HEK293 (cell line): ENCODE data around the gene SLC35G1.

Source experiments
- CTCF ChIA-PET: fragments of 350-600 bp; formaldehyde crosslinking; extraction: SDS; loops from one replicate; lab custom pipeline; 2021; ENCODE audit warnings: antibody characterized with exemption; lab: Yijun Ruan, JAX
- POLR2A ChIA-PET: fragments of 300-600 bp; formaldehyde crosslinking; extraction: SDS; loops from one replicate; lab custom pipeline; 2020; ENCODE audit warnings: antibody characterized with exemption, inconsistent platforms; lab: Yijun Ruan, JAX
- H3K27ac ChIP-seq: fragments of 200-500 bp; sonication (Bioruptor generic); 2 replicates; pipeline ENCODE4 v1.5.1; 2014; ENCODE audit warnings: low read depth, low read length, control low read depth, inconsistent platforms; ENCODE audit errors: extremely low read depth
- H3K36me3 ChIP-seq, 2 experiments: fragments of 200-500 bp in 1 of 2; sonication (Bioruptor generic) in 1 of 2; 1 replicate in 1 of 2; 2 replicates in 1 of 2; pipeline ENCODE4 v1.5.1; 2014 to 2017; ENCODE audit warnings: inconsistent platforms in 2 of 2, low read length in 2 of 2; ENCODE audit not compliant: control insufficient read depth in 2 of 2, insufficient read depth in 1 of 2
- H3K4me1 ChIP-seq: fragments of 200-500 bp; sonication (Bioruptor generic); 2 replicates; pipeline ENCODE4 v1.5.1; 2014; ENCODE audit warnings: mild to moderate bottlenecking, low read length, inconsistent platforms; ENCODE audit not compliant: control insufficient read depth, insufficient read depth
- H3K4me3 ChIP-seq: 2 replicates; pipeline ENCODE4 v1.5.1; 2011; ENCODE audit warnings: low read depth, mild to moderate bottlenecking, control low read depth, low read length, moderate library complexity
- H3K9me3 ChIP-seq: fragments of 200-500 bp; sonication (Bioruptor generic); 2 replicates; pipeline ENCODE4 v1.5.1; 2014; ENCODE audit warnings: low read depth, low read length, inconsistent platforms; ENCODE audit not compliant: control insufficient read depth, insufficient read depth
- GLIS1 ChIP-seq: fragments of 450-650 bp; formaldehyde crosslinking; IDR thresholded peaks from 2 replicates; pipeline ENCODE4 v1.5.1; 2016; ENCODE audit warnings: missing biosample characterization, missing genetic modification characterization
- GLIS2 ChIP-seq: fragments of 450-650 bp; formaldehyde crosslinking; IDR thresholded peaks from 2 replicates; pipeline ENCODE4 v1.5.1; 2016; ENCODE audit warnings: missing biosample characterization, missing genetic modification characterization
- HIC1 ChIP-seq: fragments of 450-650 bp; formaldehyde crosslinking; IDR thresholded peaks from 2 replicates; pipeline ENCODE4 v1.5.1; 2016; ENCODE audit warnings: missing biosample characterization, missing genetic modification characterization
- PBX3 ChIP-seq: sonication (generic); formaldehyde crosslinking; IDR thresholded peaks from 2 replicates; pipeline ENCODE4 v1.8.1; 2022; ENCODE audit warnings: mild to moderate bottlenecking, moderate library complexity, missing genetic modification reagents
- PRDM1 ChIP-seq: fragments of 450-650 bp; formaldehyde crosslinking; IDR thresholded peaks from 2 replicates; pipeline ENCODE4; 2016; ENCODE audit warnings: missing biosample characterization, missing genetic modification characterization
- PRDM10 ChIP-seq: fragments of 450-650 bp; formaldehyde crosslinking; IDR thresholded peaks from 2 replicates; pipeline ENCODE4 v1.5.1; 2016; ENCODE audit warnings: missing biosample characterization, missing genetic modification characterization
- SALL2 ChIP-seq: fragments of 450-650 bp; formaldehyde crosslinking; IDR thresholded peaks from 2 replicates; pipeline ENCODE4 v1.5.0; 2017; ENCODE audit warnings: missing biosample characterization, mild to moderate bottlenecking, missing genetic modification characterization, borderline replicate concordance
- ZFP3 ChIP-seq: fragments of 450-650 bp; formaldehyde crosslinking; IDR thresholded peaks from 2 replicates; pipeline ENCODE4 v1.5.1; 2016; ENCODE audit warnings: low read depth, missing biosample characterization, missing genetic modification characterization
- ZFP37 ChIP-seq: fragments of 450-650 bp; formaldehyde crosslinking; IDR thresholded peaks from 2 replicates; pipeline ENCODE4 v1.5.1; 2016; ENCODE audit warnings: missing biosample characterization, missing genetic modification characterization
- ZFP69B ChIP-seq: fragments of 450-650 bp; formaldehyde crosslinking; IDR thresholded peaks from 2 replicates; pipeline ENCODE4 v1.5.1; 2016; ENCODE audit warnings: missing biosample characterization, missing genetic modification characterization
- ZNF133 ChIP-seq: fragments of 450-650 bp; formaldehyde crosslinking; IDR thresholded peaks from 2 replicates; pipeline ENCODE4 v1.5.1; 2016; ENCODE audit warnings: missing biosample characterization, missing genetic modification characterization
- ZNF175 ChIP-seq: fragments of 450-650 bp; formaldehyde crosslinking; IDR thresholded peaks from 2 replicates; pipeline ENCODE4 v1.5.1; 2016; ENCODE audit warnings: missing biosample characterization, missing genetic modification characterization
- ZNF211 ChIP-seq: fragments of 450-650 bp; formaldehyde crosslinking; IDR thresholded peaks from 2 replicates; pipeline ENCODE4 v1.5.1; 2016; ENCODE audit warnings: low read depth, missing biosample characterization, missing genetic modification characterization
- ZNF223 ChIP-seq: fragments of 450-650 bp; formaldehyde crosslinking; IDR thresholded peaks from 2 replicates; pipeline ENCODE4 v1.5.1; 2016; ENCODE audit warnings: missing biosample characterization, missing genetic modification characterization
- ZNF248 ChIP-seq: fragments of 450-650 bp; formaldehyde crosslinking; IDR thresholded peaks from 2 replicates; pipeline ENCODE4 v1.5.1; 2017; ENCODE audit warnings: missing biosample characterization, missing genetic modification characterization
- ZNF514 ChIP-seq: fragments of 450-650 bp; formaldehyde crosslinking; IDR thresholded peaks from 2 replicates; pipeline ENCODE4 v1.5.1; 2016; ENCODE audit warnings: missing biosample characterization, missing genetic modification characterization
- ZNF558 ChIP-seq: fragments of 450-650 bp; formaldehyde crosslinking; IDR thresholded peaks from 2 replicates; pipeline ENCODE4 v1.5.1; 2016; ENCODE audit warnings: missing biosample characterization, missing genetic modification characterization

Gene SLC35G1

GRCh38 chr10:93894516-93895378 lies 969 bp downstream of the SLC35G1 start:
- H3K27ac ChIP-seq, result peak overlapping the region; percentile 81; the same call in 1 of the 2 replicates
- CTCF ChIA-PET, result interaction anchor here (0.6 to 2.4 kb wide), 5 partner anchors 21 to 149 kb away, joined by 3 to 11 read pairs (median 3); no protein-coding TSS in a partner anchor

GRCh38 chr10:93897070-93897780 lies 3.4 kb downstream of the SLC35G1 start:
- Histone ChIP-seq H3K27ac (no peak overlapping the region), H3K9me3 (no peaks in the 10 kb centered on the region), H3K36me3 (peaks cover 8 to 12% of the 10 kb centered on the region in 2 experiments), H3K4me1 (peaks cover 3% of the 10 kb centered on the region; the same call in 1 of the 2 replicates)
- ChIA-PET POLR2A (no interaction called here), CTCF (interaction anchor here (1.2 kb wide), 1 partner anchor 19 kb away, joined by 3 read pairs; no protein-coding TSS in a partner anchor)
- TF ChIP-seq ZNF514, result no peak
- no peak for TF ChIP-seq ZFP3 (tag by site-specific recombination)
- no peak for TF ChIP-seq ZNF558 (tag by site-specific recombination)
- no peak for TF ChIP-seq PRDM10 (tag by site-specific recombination)
- no peak for TF ChIP-seq ZFP69B (tag by site-specific recombination)
- no peak for TF ChIP-seq PBX3 (CRISPR knock-in tag)
- no peak for TF ChIP-seq ZNF211 (tag by site-specific recombination)
- TF ChIP-seq, all 188 proteins: peak for 0
- H3K4me3 ChIP-seq, result no peak overlapping the region

More at GRCh38 chr10:93894516-93895378, 969 bp downstream of the SLC35G1 start:
- H3K4me1 ChIP-seq, result peaks cover 3% of the 10 kb centered on the region; the same call in 1 of the 2 replicates
- no peaks in the 10 kb centered on the region for H3K9me3 ChIP-seq
- peaks cover 3% of the 10 kb centered on the region in 2 experiments; a peak in 2 of 3 replicates for H3K36me3 ChIP-seq
- peak overlapping the region; percentile 84 for H3K4me3 ChIP-seq
- POLR2A ChIA-PET, result interaction anchor here (1.0 to 1.3 kb wide), 2 partner anchors 21 to 468 kb away, joined by 3 to 5 read pairs; partner anchors contain the start of gene NOC3L
- TF ChIP-seq ZNF175 (tag by site-specific recombination) (no peak), ZNF133 (tag by site-specific recombination) (no peak), SALL2 (tag by site-specific recombination) (no peak), PBX3 (CRISPR knock-in tag) (no peak), PRDM1 (tag by site-specific recombination) (peak; percentile 92), HIC1 (tag by site-specific recombination) (no peak), ZNF223 (tag by site-specific recombination) (peak; percentile 99), ZFP37 (tag by site-specific recombination) (no peak), GLIS1 (tag by site-specific recombination) (peak; percentile 28; the same call in 1 of the 2 replicates), ZNF248 (no peak), GLIS2 (tag by site-specific recombination) (peak; percentile 82)
